Keratinocyte (primary cell): ENCODE data around the gene POLD4. TPM values are rescaled to one million over a fixed set of nuclear protein-coding genes. Genes with fewer than 3 reads are reported as not detected.
A peak's percentile ranks its signal among the peaks of the same experiment; 100 is the strongest.

ENCODE experiments used
- DNase-seq: peaks from one replicate; pipeline ENCODE4 v3.0.0-alpha.2; 2011; ENCODE audit warnings: low read depth, missing footprints, low spot score
- FAIRE-seq: peaks from 2 replicates; lab custom pipeline; 2011; peaks lifted over from hg19 to GRCh38; lab: Jason Lieb, UNC
- H2AFZ ChIP-seq: 2 replicates; pipeline ENCODE4 v1.6.0; 2012; ENCODE audit warnings: low read length, control low read depth, inconsistent platforms; ENCODE audit not compliant: control insufficient read depth
- H3K27ac ChIP-seq: 2 replicates; pipeline ENCODE4 v1.5.1; 2011; ENCODE audit warnings: low read length; ENCODE audit not compliant: control insufficient read depth, insufficient read depth
- H3K27me3 ChIP-seq: 3 replicates; pipeline ENCODE4 v1.6.0; 2011; ENCODE audit warnings: low read length; ENCODE audit not compliant: control insufficient read depth, insufficient read depth; ENCODE audit errors: extremely low read depth
- H3K36me3 ChIP-seq, 2 experiments: 2 replicates in 1 of 2; 3 replicates in 1 of 2; pipeline ENCODE4 v1.5.1; 2011; ENCODE audit warnings: low read length in 2 of 2, mild to moderate bottlenecking in 1 of 2; ENCODE audit not compliant: control insufficient read depth in 2 of 2, insufficient read depth in 2 of 2; ENCODE audit errors: extremely low read depth in 1 of 2
- H3K4me1 ChIP-seq: 3 replicates; pipeline ENCODE4 v1.5.1; 2011; ENCODE audit warnings: low read length; ENCODE audit not compliant: control insufficient read depth, insufficient read depth; ENCODE audit errors: extremely low read depth
- H3K4me2 ChIP-seq: 3 replicates; pipeline ENCODE4 v1.6.0; 2011; ENCODE audit warnings: low read depth, low read length; ENCODE audit not compliant: control insufficient read depth, insufficient read depth; ENCODE audit errors: extremely low read depth
- H3K4me3 ChIP-seq, 3 experiments: fragments of 200-600 bp in 1 of 3; sonication (generic) in 1 of 3; 2 replicates in 2 of 3; 3 replicates in 1 of 3; pipeline ENCODE4 v1.5.1; 2011 to 2016; ENCODE audit warnings: low read length in 3 of 3, mild to moderate bottlenecking in 3 of 3, control low read depth in 2 of 3, inconsistent platforms in 1 of 3, low read depth in 1 of 3, mixed read lengths in 1 of 3, mixed run types in 1 of 3, moderate library complexity in 1 of 3; ENCODE audit not compliant: control insufficient read depth in 2 of 3, insufficient read depth in 2 of 3; ENCODE audit errors: extremely low read depth in 1 of 3
- H3K79me2 ChIP-seq: 2 replicates; pipeline ENCODE4 v1.6.0; 2012; ENCODE audit warnings: low read length; ENCODE audit not compliant: control insufficient read depth, insufficient read depth
- H3K9ac ChIP-seq: 3 replicates; pipeline ENCODE4 v1.6.0; 2011; ENCODE audit warnings: low read length; ENCODE audit not compliant: control insufficient read depth, insufficient read depth; ENCODE audit errors: extremely low read depth
- H3K9me1 ChIP-seq: 3 replicates; pipeline ENCODE4 v1.6.0; 2011; ENCODE audit warnings: low read length; ENCODE audit not compliant: control insufficient read depth, insufficient read depth; ENCODE audit errors: extremely low read depth
- H3K9me3 ChIP-seq: 2 replicates; pipeline ENCODE4 v1.5.1; 2012; ENCODE audit warnings: low read depth, low read length; ENCODE audit not compliant: control insufficient read depth
- H4K20me1 ChIP-seq: 3 replicates; pipeline ENCODE4 v1.6.0; 2011; ENCODE audit warnings: low read length; ENCODE audit not compliant: control insufficient read depth, insufficient read depth; ENCODE audit errors: extremely low read depth
- EZH2 ChIP-seq: IDR thresholded peaks from one replicate; pipeline ENCODE4 v1.6.1; 2012; ENCODE audit warnings: inconsistent platforms, mild to moderate bottlenecking, low read length, moderate library complexity
- dilution Hi-C: fragments of 300-500 bp; cut with MboI; formaldehyde crosslinking; loops from one replicate; pipeline ENCODE4 v1.7.0; 2020; ENCODE audit warnings: low sequenced_read_pairs; ENCODE audit not compliant: extremely low pct_ligation_motif_present
- polyA plus RNA-seq, 5 experiments: library from polyadenylated mRNA; depleted of rRNA in 3 of 5; stranded (reverse) in 3 of 5; stranded (forward) in 1 of 5; unstranded in 1 of 5; fragments of >200 nt; gene quantifications; 1 replicate in 1 of 5; 2 replicates in 3 of 5; 3 replicates in 1 of 5; pipeline versions ENCODE4 v1.2.1 to v1.2.3, GENCODE V29; 2011 to 2012; ENCODE audit warnings: missing spikeins in 2 of 5, low read depth in 1 of 5, low replicate concordance in 1 of 5
- TF ChIP-seq, protein P1 (sequence below), 3 experiments: IDR thresholded peaks in 1 of 3; conservative IDR thresholded peaks in 1 of 3; optimal IDR thresholded peaks in 1 of 3; 2 replicates in 2 of 3; 3 replicates in 1 of 3; pipeline versions ENCODE3 to v1.5.1; 2011; ENCODE audit warnings: low read length in 3 of 3, mild to moderate bottlenecking in 3 of 3, moderate library complexity in 2 of 3, control low read depth in 1 of 3, inconsistent platforms in 1 of 3; ENCODE audit not compliant: insufficient read depth in 2 of 3; ENCODE audit errors: extremely low read depth in 1 of 3

The POLD4 gene
- polyA plus RNA-seq, 1 donor (not counting 4 experiments of a cell fraction or from before 2014, with no cell fraction given) = 35.7 TPM

DNA sequence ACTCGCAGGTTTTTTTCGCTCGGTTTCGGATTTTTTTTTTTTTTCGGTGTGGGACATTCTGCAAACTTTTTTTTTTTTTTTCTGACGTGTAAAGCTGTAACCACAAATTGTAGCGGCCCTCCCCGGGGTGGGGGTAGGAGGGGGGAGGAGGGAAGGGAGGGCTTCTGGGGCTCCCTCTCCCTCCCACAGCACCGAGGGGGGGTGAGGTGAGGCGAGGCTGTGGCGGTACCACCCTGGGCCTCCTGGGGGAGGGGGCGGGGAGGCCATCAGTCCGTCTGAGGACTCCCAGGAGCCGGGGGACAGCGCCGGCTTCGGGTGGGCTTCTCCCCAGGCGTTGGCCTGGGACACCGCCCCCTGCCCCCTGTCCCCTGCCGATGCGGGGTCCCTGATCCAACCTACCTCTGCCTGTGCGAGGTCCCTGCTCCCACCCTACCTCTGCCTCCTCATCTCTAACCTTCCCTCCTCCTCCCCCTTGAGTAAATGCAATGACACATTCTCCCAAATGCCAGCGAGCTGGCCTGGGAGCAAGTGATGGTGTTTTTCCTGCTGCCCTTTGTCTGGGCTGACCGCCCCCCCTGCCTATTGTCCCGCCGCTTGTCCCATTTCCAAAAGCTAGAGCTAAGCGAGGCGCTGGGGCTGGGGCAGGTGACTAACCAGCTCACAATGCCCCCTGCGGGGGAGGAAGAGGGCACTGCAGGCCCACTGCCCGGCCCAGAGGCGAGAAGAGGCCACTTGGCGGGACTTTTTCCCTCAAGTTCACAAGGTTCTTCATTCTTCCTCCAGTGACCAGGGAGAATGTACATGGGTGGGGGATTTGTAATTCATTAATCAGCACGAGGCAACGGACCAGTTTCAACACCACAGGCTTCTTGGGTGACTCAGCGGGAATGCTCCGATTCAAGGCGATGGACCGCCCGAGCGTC is 20.6 kb upstream of the POLD4 start:
- H4K20me1 ChIP-seq = peaks cover 5% of the 10 kb centered on the region
- H2AFZ ChIP-seq = no peak overlapping the region
- FAIRE-seq (peak; percentile 86), DNase-seq (peak; percentile 85)
- H3K27ac ChIP-seq = peak overlapping the region; percentile 79
- H3K9ac ChIP-seq = peak overlapping the region; percentile 82
- H3K36me3 ChIP-seq = no peaks in the 10 kb centered on the region
- no peaks in the 10 kb centered on the region for H3K27me3 ChIP-seq
- dilution Hi-C loops = no loop called here
- H3K4me3 ChIP-seq = peak overlapping the region; percentile 60 to 83 (median 73)
- no peaks in the 10 kb centered on the region for H3K9me3 ChIP-seq
- H3K9me1 ChIP-seq = no peaks in the 10 kb centered on the region
- no peak for TF ChIP-seq EZH2
- TF ChIP-seq, protein P1, sequence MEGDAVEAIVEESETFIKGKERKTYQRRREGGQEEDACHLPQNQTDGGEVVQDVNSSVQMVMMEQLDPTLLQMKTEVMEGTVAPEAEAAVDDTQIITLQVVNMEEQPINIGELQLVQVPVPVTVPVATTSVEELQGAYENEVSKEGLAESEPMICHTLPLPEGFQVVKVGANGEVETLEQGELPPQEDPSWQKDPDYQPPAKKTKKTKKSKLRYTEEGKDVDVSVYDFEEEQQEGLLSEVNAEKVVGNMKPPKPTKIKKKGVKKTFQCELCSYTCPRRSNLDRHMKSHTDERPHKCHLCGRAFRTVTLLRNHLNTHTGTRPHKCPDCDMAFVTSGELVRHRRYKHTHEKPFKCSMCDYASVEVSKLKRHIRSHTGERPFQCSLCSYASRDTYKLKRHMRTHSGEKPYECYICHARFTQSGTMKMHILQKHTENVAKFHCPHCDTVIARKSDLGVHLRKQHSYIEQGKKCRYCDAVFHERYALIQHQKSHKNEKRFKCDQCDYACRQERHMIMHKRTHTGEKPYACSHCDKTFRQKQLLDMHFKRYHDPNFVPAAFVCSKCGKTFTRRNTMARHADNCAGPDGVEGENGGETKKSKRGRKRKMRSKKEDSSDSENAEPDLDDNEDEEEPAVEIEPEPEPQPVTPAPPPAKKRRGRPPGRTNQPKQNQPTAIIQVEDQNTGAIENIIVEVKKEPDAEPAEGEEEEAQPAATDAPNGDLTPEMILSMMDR (optimal IDR thresholded peaks at IDR 0.05 in 1 of 3, IDR thresholded peaks at IDR 0.05 in 1 of 3, conservative IDR thresholded peaks at IDR 0.05 in 1 of 3; ENCODE audit: extremely low read depth in 1 of 3, insufficient read depth in 2 of 3, low read length in 3 of 3) = peak in 1 of 3 experiments; percentile 34
- H3K4me1 ChIP-seq = peaks cover 26% of the 10 kb centered on the region
- peak overlapping the region; percentile 68 for H3K4me2 ChIP-seq
- no peaks in the 10 kb centered on the region for H3K79me2 ChIP-seq

DNA sequence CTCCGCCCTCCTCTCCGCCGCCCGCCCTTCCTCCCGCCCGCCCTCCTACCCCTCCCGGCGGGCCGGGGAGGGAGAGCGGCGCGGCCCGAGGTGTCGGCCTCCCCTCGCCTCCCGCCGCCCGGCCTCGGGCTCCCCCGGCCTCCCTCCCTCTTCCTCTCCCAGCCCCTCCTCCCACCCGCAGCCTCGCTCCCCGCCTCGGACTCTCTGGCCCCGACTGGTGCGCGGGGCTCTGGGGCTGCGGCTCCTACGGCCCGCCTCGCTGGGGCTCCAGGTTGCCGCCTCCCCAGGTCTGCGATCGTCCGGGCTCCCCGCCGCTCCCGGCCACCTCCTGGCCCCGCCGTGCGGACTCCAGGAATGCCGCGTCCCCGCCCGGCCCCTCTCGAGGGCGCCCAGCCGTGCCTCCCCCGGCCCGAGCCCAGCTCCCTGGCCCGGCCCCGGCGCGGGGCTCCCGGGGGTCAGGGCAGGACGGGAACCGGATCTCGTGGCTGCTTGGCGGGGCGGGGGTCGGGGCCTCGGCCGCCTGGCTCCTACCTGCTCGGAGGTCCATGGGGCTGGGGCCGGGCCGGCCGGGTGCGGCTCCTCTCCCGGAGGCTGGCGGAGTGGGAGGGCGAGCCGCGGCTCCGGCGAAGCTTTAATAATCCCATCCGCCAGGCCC is 19.8 kb upstream of the POLD4 start, which contains the start of gene CLCF1:
Gene CLCF1, minus strand, starts transcription at position 606 of the 655 bp plus-strand sequence. Its CDS starts 59 bp downstream, at position 547.
- peak within 1 kb of the TSS; percentile 6 for H2AFZ ChIP-seq
- no peak for TF ChIP-seq EZH2
- TF ChIP-seq, protein P1 (optimal IDR thresholded peaks at IDR 0.05 in 1 of 3, IDR thresholded peaks at IDR 0.05 in 1 of 3, conservative IDR thresholded peaks at IDR 0.05 in 1 of 3; ENCODE audit: extremely low read depth in 1 of 3, insufficient read depth in 2 of 3, low read length in 3 of 3) = no peak
- H3K27ac ChIP-seq = peak within 1 kb of the TSS; percentile 79
- no peaks in the 10 kb centered on the region for H3K36me3 ChIP-seq
- no peaks in the 10 kb centered on the region for H3K79me2 ChIP-seq
- H3K4me3 ChIP-seq = peak within 1 kb of the TSS; percentile 60 to 83 (median 73)
- H3K9me3 ChIP-seq = no peaks in the 10 kb centered on the region
- DNase-seq = no peak
- peak within 1 kb of the TSS; percentile 82 for H3K9ac ChIP-seq
- peaks cover 5% of the 10 kb centered on the region for H4K20me1 ChIP-seq
- H3K4me1 ChIP-seq = peaks cover 24% of the 10 kb centered on the region
- H3K27me3 ChIP-seq = no peaks in the 10 kb centered on the region
- dilution Hi-C loops = no loop called here
- peak within 1 kb of the TSS; percentile 71 for H3K4me2 ChIP-seq
- no peak for FAIRE-seq
- H3K9me1 ChIP-seq = no peaks in the 10 kb centered on the region
